ENCODE results near the gene VPS26C.
A peak's percentile ranks its signal among the peaks of the same experiment; 100 is the strongest.

The VPS26C gene

GRCh38 chr21:37259426-37259825, 7.7 kb downstream of the VPS26C start:
- Histone ChIP-seq H3K9me2 (ENCODE audit: low read depth, low read length) (no peaks in the 10 kb centered on the region), H3K4me1 (ENCODE audit: insufficient read depth, low read length, severe bottlenecking) (peaks cover 46% of the 10 kb centered on the region), H3F3A (ENCODE audit: insufficient read depth, low read length) (no peaks in the 10 kb centered on the region), H3K9me3 (ENCODE audit: low read length) (no peaks in the 10 kb centered on the region), H2AFZ (ENCODE audit: low read length) (no peak overlapping the region), H3K79me2 (ENCODE audit: insufficient read depth, low read length) (peaks cover 32% of the 10 kb centered on the region), H4K20me1 (ENCODE audit: insufficient read depth, low read length) (no peaks in the 10 kb centered on the region), H3K27ac (ENCODE audit: low read depth, low read length, poor library complexity, severe bottlenecking) (peak overlapping the region; percentile 90), H3K9ac (ENCODE audit: low read length) (peak overlapping the region; percentile 71), H3K4me3 (ENCODE audit: low read depth, low read length, poor library complexity, severe bottlenecking) (no peak overlapping the region), H3K27me3 (ENCODE audit: insufficient read depth, low read length) (no peaks in the 10 kb centered on the region), H3K4me2 (ENCODE audit: low read length) (peak overlapping the region; percentile 83; the same call in 1 of the 2 replicates), H3K36me3 (ENCODE audit: insufficient read depth, low read length) (peaks cover 7% of the 10 kb centered on the region; the same call in 1 of the 2 replicates)
- no peak for TF ChIP-seq EZH2 (IDR thresholded peaks at IDR 0.05; ENCODE audit: borderline replicate concordance, low read length)
- TF ChIP-seq CTCF (IDR thresholded peaks at IDR 0.05; ENCODE audit: low read length), result no peak

DNA sequence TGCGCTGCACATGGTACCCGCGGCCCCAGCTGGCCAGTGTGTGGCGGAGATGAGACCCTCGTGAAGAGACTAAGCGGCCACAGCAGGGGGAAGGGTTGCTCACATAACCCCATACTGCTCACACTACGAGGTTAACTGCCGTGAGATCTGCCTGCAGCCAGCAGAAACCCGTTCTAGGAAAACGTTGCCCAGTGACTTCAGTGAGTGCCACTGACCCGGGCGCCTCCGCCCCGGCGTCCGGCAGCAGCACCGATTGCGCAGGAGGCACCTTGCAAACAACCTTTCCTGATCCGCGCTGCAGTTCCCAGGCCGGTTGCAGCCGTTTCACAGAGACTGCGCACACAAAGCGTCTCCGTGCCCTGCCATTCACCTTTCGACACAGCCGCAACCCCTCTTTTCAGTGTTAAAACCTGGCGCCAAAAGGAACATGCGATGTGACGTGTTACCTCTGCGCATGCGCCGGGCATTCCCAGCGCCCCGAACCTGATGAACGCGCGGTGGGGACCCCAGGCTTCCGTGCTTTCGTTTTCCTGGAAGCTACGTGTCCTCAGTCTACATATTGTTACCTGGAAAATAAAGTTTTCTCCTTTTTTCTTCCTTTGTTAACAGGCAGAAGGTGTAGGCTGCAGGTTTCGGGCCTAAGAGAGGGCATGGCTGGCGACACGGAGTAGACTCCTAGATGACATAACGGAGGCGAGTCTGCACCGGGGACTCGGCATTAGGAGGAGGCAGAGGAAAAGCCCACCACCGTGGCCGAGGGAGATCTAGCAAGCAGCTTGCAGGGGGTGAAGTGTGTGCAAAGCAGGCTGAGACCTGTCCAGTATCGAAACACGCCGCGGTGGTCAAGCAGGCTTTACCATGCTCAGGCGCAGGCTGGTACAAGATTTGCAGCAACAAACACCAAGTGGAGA, 8.9 kb downstream of the VPS26C start:
- peaks cover 24% of the 10 kb centered on the region for H3K79me2 ChIP-seq (ENCODE audit: insufficient read depth, low read length)

GRCh38 chr21:37257511-37257966, 9.6 kb downstream of the VPS26C start:
- Histone ChIP-seq H3K79me2 (ENCODE audit: insufficient read depth, low read length) (peaks cover 22% of the 10 kb centered on the region), H3K4me3 (ENCODE audit: low read depth, low read length, poor library complexity, severe bottlenecking) (peak overlapping the region; percentile 59), H3K9ac (ENCODE audit: low read length) (peak overlapping the region; percentile 71), H3K27ac (ENCODE audit: low read depth, low read length, poor library complexity, severe bottlenecking) (peak overlapping the region; percentile 90), H3K4me2 (ENCODE audit: low read length) (peak overlapping the region; percentile 83), H3K27me3 (ENCODE audit: insufficient read depth, low read length) (no peaks in the 10 kb centered on the region), H3K9me3 (ENCODE audit: low read length) (no peaks in the 10 kb centered on the region), H3F3A (ENCODE audit: insufficient read depth, low read length) (no peaks in the 10 kb centered on the region), H3K36me3 (ENCODE audit: insufficient read depth, low read length) (no peaks in the 10 kb centered on the region), H3K4me1 (ENCODE audit: insufficient read depth, low read length, severe bottlenecking) (peaks cover 41% of the 10 kb centered on the region), H2AFZ (ENCODE audit: low read length) (no peak overlapping the region), H4K20me1 (ENCODE audit: insufficient read depth, low read length) (no peaks in the 10 kb centered on the region), H3K9me2 (ENCODE audit: low read depth, low read length) (no peaks in the 10 kb centered on the region)
- no peak for TF ChIP-seq CTCF (IDR thresholded peaks at IDR 0.05; ENCODE audit: low read length)
- no peak for TF ChIP-seq EZH2 (IDR thresholded peaks at IDR 0.05; ENCODE audit: borderline replicate concordance, low read length)

More for the DNA sequence above, 8.9 kb downstream of the VPS26C start:
- TF ChIP-seq EZH2 (IDR thresholded peaks at IDR 0.05; ENCODE audit: borderline replicate concordance, low read length), result no peak
- TF ChIP-seq CTCF (IDR thresholded peaks at IDR 0.05; ENCODE audit: low read length), result no peak
- Histone ChIP-seq H3K4me3 (ENCODE audit: low read depth, low read length, poor library complexity, severe bottlenecking) (peak overlapping the region; percentile 59), H3K9me3 (ENCODE audit: low read length) (no peaks in the 10 kb centered on the region), H3K36me3 (ENCODE audit: insufficient read depth, low read length) (no peaks in the 10 kb centered on the region), H3K9ac (ENCODE audit: low read length) (peak overlapping the region; percentile 71), H3K27ac (ENCODE audit: low read depth, low read length, poor library complexity, severe bottlenecking) (peak overlapping the region; percentile 90), H3K4me2 (ENCODE audit: low read length) (peak overlapping the region; percentile 83), H2AFZ (ENCODE audit: low read length) (no peak overlapping the region), H3K9me2 (ENCODE audit: low read depth, low read length) (no peaks in the 10 kb centered on the region), H3K4me1 (ENCODE audit: insufficient read depth, low read length, severe bottlenecking) (peaks cover 41% of the 10 kb centered on the region), H3K27me3 (ENCODE audit: insufficient read depth, low read length) (no peaks in the 10 kb centered on the region), H3F3A (ENCODE audit: insufficient read depth, low read length) (no peaks in the 10 kb centered on the region), H4K20me1 (ENCODE audit: insufficient read depth, low read length) (no peaks in the 10 kb centered on the region)
